Smooth muscle cell (in vitro differentiated cells): Measurements from ENCODE around the gene SDK2. TPM values are rescaled to one million over a fixed set of nuclear protein-coding genes. Genes with fewer than 3 reads are reported as not detected.

Source experiments
- DNase-seq: peaks from one replicate; lab custom pipeline; 2025; ENCODE audit not compliant: unreplicated experiment; lab: John Stamatoyannopoulos, UW
- H2AFZ ChIP-seq: fragments of 200-600 bp; sonication (generic); 2 replicates; pipeline ENCODE4 v1.6.0; 2016; ENCODE audit warnings: antibody characterized with exemption, low read depth, mild to moderate bottlenecking
- H3F3A ChIP-seq: fragments of 200-600 bp; sonication (generic); 2 replicates; pipeline ENCODE4 v1.6.0; 2017; ENCODE audit warnings: antibody characterized with exemption, low read depth
- H3K27ac ChIP-seq: fragments of 200-600 bp; sonication (generic); 2 replicates; pipeline ENCODE4 v1.5.1; 2016; ENCODE audit warnings: low read depth, mild to moderate bottlenecking
- H3K27me3 ChIP-seq: fragments of 200-600 bp; sonication (generic); 2 replicates; pipeline ENCODE4 v1.6.1; 2016; ENCODE audit warnings: low read depth, mild to moderate bottlenecking
- H3K36me3 ChIP-seq: fragments of 200-600 bp; sonication (generic); 2 replicates; pipeline ENCODE4 v1.5.1; 2016; ENCODE audit warnings: low read depth
- H3K4me1 ChIP-seq: fragments of 200-600 bp; sonication (generic); 2 replicates; pipeline ENCODE4 v1.5.1; 2016; ENCODE audit warnings: low read depth
- H3K4me2 ChIP-seq: fragments of 200-600 bp; sonication (generic); 2 replicates; pipeline ENCODE4 v1.6.0; 2016; ENCODE audit warnings: mild to moderate bottlenecking
- H3K4me3 ChIP-seq: fragments of 200-600 bp; sonication (generic); 2 replicates; pipeline ENCODE4 v1.5.1; 2016; ENCODE audit warnings: mild to moderate bottlenecking
- H3K79me2 ChIP-seq: fragments of 200-600 bp; sonication (generic); 2 replicates; pipeline ENCODE4 v1.6.0; 2016; ENCODE audit warnings: low read depth, mild to moderate bottlenecking
- H3K9ac ChIP-seq: fragments of 200-600 bp; sonication (generic); 2 replicates; pipeline ENCODE4 v1.6.0; 2016; ENCODE audit warnings: low read depth
- H3K9me3 ChIP-seq: fragments of 200-600 bp; sonication (generic); replicated peaks from 2 replicates; pipeline ENCODE4 v1.5.1; 2016; ENCODE audit warnings: low read depth
- H4K20me1 ChIP-seq: fragments of 200-600 bp; sonication (generic); 2 replicates; pipeline ENCODE4 v1.6.0; 2016; ENCODE audit warnings: low read depth
- CTCF ChIP-seq: fragments of 200-600 bp; sonication (generic); IDR thresholded peaks from 2 replicates; pipeline ENCODE4 v1.5.1; 2017; ENCODE audit warnings: borderline replicate concordance, mild to moderate bottlenecking, antibody characterized with exemption; ENCODE audit not compliant: insufficient read depth, poor library complexity, severe bottlenecking
- WGBS: methylation state at CpG from one replicate; pipeline ENCODE4 v1.1.7; 2016; ENCODE audit warnings: low lambda C conversion rate; 5-methylcytosine and 5-hydroxymethylcytosine counted together
- polyA plus RNA-seq: library from polyadenylated mRNA; unstranded; fragments of >200 nt; fragmentation: Nextera tagmentation; extraction: Ambion mirVana; gene quantifications from 2 replicates; pipeline ENCODE4 v1.2.1, GENCODE V29; 2016
- total RNA-seq: library from RNA; depleted of rRNA; stranded (reverse); fragments of >200 nt; gene quantifications from 2 replicates; pipeline ENCODE4 v1.2.3, GENCODE V29; 2014

SDK2 gene
- total and polyA plus RNA-seq, 2 experiments from 2014 or later, result 4.6 to 6.5 TPM

- Histone ChIP-seq H3F3A (peaks cover 8% of the 10 kb centered on the region), H3K27me3 (no peaks in the 10 kb centered on the region), H3K27ac (peak overlapping the region; percentile 23), H3K4me1 (peaks cover 30% of the 10 kb centered on the region), H4K20me1 (peaks cover 8% of the 10 kb centered on the region), H3K36me3 (no peaks in the 10 kb centered on the region), H2AFZ (no peak overlapping the region), H3K4me3 (no peak overlapping the region), H3K9me3 (peaks cover 3% of the 10 kb centered on the region), H3K9ac (no peak overlapping the region), H3K79me2 (peaks cover 4% of the 10 kb centered on the region), H3K4me2 (no peak overlapping the region)
- WGBS, result 83% methylated on average over 7 of the region's 7 CpGs
- TF ChIP-seq CTCF, result no peak
- no peak for DNase-seq
These were observed 19.7 kb downstream of the SDK2 start for GRCh38 chr17:73624496-73624988.

DNA sequence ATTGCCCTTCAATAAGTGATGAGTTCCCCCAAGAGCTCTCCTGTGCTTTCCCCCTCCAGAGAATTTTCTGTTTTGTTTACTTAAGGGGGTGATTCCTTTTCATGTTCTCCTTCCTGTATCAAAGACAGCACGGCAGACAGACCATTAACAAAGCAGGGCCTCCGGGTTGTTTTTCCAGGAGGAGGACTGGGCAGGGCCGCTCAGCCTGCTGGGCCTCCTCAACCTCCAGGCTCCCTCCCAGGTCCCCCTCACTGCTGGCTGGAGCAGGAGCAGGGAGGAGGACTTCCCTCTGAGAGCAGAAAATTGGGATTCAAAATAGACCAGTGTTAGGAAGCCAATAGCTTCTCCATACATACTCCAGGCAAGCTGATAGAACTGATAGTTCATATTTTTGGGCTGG is 20.4 kb downstream of the SDK2 start:
- WGBS, result 27% methylated on average over 3 of the region's 3 CpGs
- peaks cover 8% of the 10 kb centered on the region for H3F3A ChIP-seq
- H4K20me1 ChIP-seq, result peaks cover 8% of the 10 kb centered on the region
- H2AFZ ChIP-seq, result no peak overlapping the region
- H3K9ac ChIP-seq, result no peak overlapping the region
- peaks cover 30% of the 10 kb centered on the region for H3K4me1 ChIP-seq
- no peak overlapping the region for H3K4me2 ChIP-seq
- no peak for TF ChIP-seq CTCF
- peaks cover 5% of the 10 kb centered on the region for H3K9me3 ChIP-seq
- no peak overlapping the region for H3K27ac ChIP-seq
- no peaks in the 10 kb centered on the region for H3K27me3 ChIP-seq
- H3K4me3 ChIP-seq, result no peak overlapping the region
- peaks cover 4% of the 10 kb centered on the region for H3K79me2 ChIP-seq
- no peaks in the 10 kb centered on the region for H3K36me3 ChIP-seq
- no peak for DNase-seq

GRCh38 chr17:73623247-73623646 is 21.0 kb downstream of the SDK2 start:
- Histone ChIP-seq H3K27me3 (no peaks in the 10 kb centered on the region), H3K9ac (no peak overlapping the region), H3K79me2 (peaks cover 4% of the 10 kb centered on the region), H4K20me1 (peaks cover 8% of the 10 kb centered on the region), H3K4me2 (no peak overlapping the region), H3K36me3 (no peaks in the 10 kb centered on the region), H2AFZ (no peak overlapping the region), H3K9me3 (peaks cover 5% of the 10 kb centered on the region), H3K4me1 (peaks cover 30% of the 10 kb centered on the region), H3F3A (peaks cover 8% of the 10 kb centered on the region), H3K4me3 (no peak overlapping the region), H3K27ac (no peak overlapping the region)
- WGBS, result 73% methylated on average over 2 of the region's 2 CpGs
- TF ChIP-seq CTCF, result no peak
- no peak for DNase-seq

DNA sequence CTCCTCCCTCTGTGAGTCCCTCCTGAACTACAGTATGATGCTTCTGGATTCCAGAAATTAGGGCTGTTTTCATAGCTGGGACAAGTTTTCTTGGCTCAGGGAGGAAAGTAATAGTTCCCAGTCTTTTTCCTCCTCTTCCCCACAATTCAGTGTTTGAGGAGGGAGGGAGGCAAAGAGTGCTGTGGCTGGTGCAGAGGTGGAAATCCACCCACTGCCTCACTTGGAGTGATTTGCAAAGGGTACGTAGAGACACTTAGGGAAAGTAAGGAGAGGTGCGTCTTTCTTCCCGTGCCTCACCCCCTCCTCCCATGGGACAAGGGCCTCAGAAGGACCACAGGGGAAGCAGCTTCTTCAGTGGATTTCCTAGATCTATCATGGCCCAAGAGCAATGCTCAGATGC is 21.9 kb downstream of the SDK2 start:
- H4K20me1 ChIP-seq, result peaks cover 8% of the 10 kb centered on the region
- no peak overlapping the region for H3K4me2 ChIP-seq
- no peak overlapping the region for H3K27ac ChIP-seq
- H3K9ac ChIP-seq, result no peak overlapping the region
- no peak for DNase-seq
- H3K27me3 ChIP-seq, result no peaks in the 10 kb centered on the region
- no peaks in the 10 kb centered on the region for H3K36me3 ChIP-seq
- peaks cover 4% of the 10 kb centered on the region for H3K79me2 ChIP-seq
- peaks cover 8% of the 10 kb centered on the region for H3F3A ChIP-seq
- peaks cover 5% of the 10 kb centered on the region for H3K9me3 ChIP-seq
- no peak overlapping the region for H3K4me3 ChIP-seq
- peaks cover 38% of the 10 kb centered on the region for H3K4me1 ChIP-seq
- WGBS, result 98% methylated on average over 3 of the region's 3 CpGs
- no peak overlapping the region for H2AFZ ChIP-seq
- no peak for TF ChIP-seq CTCF
